Pancreas (tissue), 10 donors: Measurements from ENCODE around the gene IREB2. TPM values are rescaled to one million over a fixed set of nuclear protein-coding genes. Genes with fewer than 3 reads are reported as not detected.
A peak's percentile ranks its signal among the peaks of the same experiment; 100 is the strongest.

Experiments used
- ATAC-seq, 4 donors: fragments of 200-7000 bp; cut with Tn5 transposase; one replicate each; pipeline versions ENCODE4 v1.8.0 to v1.9.1; 2020; ENCODE audit warnings: mild to moderate bottlenecking in 4 of 4, moderate library complexity in 4 of 4
- DNase-seq, 6 donors: peaks; one replicate each; pipeline ENCODE4 v3.0.0-alpha.2; 2020
- FAIRE-seq: peaks from 2 replicates; lab custom pipeline; 2012; peaks lifted over from hg19 to GRCh38; lab: Jason Lieb, UNC
- H3K27ac ChIP-seq, 4 donors: fragments of 200-600 bp; sonication (generic); 1 replicate in 3 of 4; 2 replicates in 1 of 4; pipeline versions ENCODE4 v1.5.0 to v1.8.0; 2020
- H3K27me3 ChIP-seq, 4 donors: fragments of 200-600 bp; one replicate each; pipeline ENCODE4 v1.8.0; 2021
- H3K36me3 ChIP-seq, 3 donors: fragments of 200-600 bp; sonication (generic) in 1 of 3; one replicate each; pipeline versions ENCODE4 v1.5.0 to v1.8.0; 2020 to 2021
- H3K4me1 ChIP-seq, 3 donors: fragments of 200-600 bp; one replicate each; pipeline ENCODE4 v1.8.0; 2021
- H3K4me3 ChIP-seq, 4 donors: fragments of 200-600 bp; sonication (generic) in 2 of 4; one replicate each; pipeline versions ENCODE4 v1.5.0 to v1.8.0; 2020 to 2021
- H3K9me3 ChIP-seq, 4 donors: fragments of 200-600 bp; one replicate each; pipeline ENCODE4 v1.8.0; 2021
- WGBS, 2 donors: extraction: QIAGEN DNeasy Blood & Tissue Kit; methylation state at CpG; one replicate each; pipeline ENCODE4 v1.1.7; 2013; 5-methylcytosine and 5-hydroxymethylcytosine counted together
- intact Hi-C, 3 donors: fragments of 100-400 bp; cut with DNase I; formaldehyde crosslinking; loops; one replicate each; pipeline versions ENCODE4 v1.11.1 to v1.14.2; 2022
- polyA plus RNA-seq, 2 donors: library from polyadenylated mRNA; stranded (reverse); fragments of 200-250 nt; gene quantifications; one replicate each; pipeline ENCODE4 v1.2.3, GENCODE V29; 2013
- total RNA-seq, 6 donors: library from RNA; stranded (reverse); fragmentation: NEBNext Ultra II Directional in 4 of 6; extraction: Animal tissue kit (Norgen Biotek cat#: 25700) in 4 of 6; gene quantifications; one replicate each; pipeline versions ENCODE4 v1.2.1 to v1.2.4, GENCODE V29; 2021 to 2023
- TF ChIP-seq, protein P1 (sequence below), 4 donors: fragments of 200-600 bp; sonication (generic) in 3 of 4; IDR thresholded peaks; one replicate each; pipeline versions ENCODE4 v1.5.0 to v1.8.0; 2021; ENCODE audit warnings: antibody characterized with exemption in 4 of 4
- donor health status: healthy with polysubstance abuse.
- donor health status: DM: no; HTN: no; CAD: no; lungs with moderate emphysema.
- donor health status: DM: no; HTN: no; CAD: no.
- donor health status: control.
- donor health status: control.
- donor health status: Bipolar disorder and iron deficiency.
- donor health status: DM: yes; HTN: yes; CAD: no.
- donor health status: DM: no; HTN: no; CAD: no.
- donor health status: DM: no; HTN: no; CAD: no.
- donor health status: DM: yes; HTN: yes; CAD: no.

IREB2 gene
- total and polyA plus RNA-seq, 8 donors = 5.7 to 34.0 (median 19.2) TPM

DNA sequence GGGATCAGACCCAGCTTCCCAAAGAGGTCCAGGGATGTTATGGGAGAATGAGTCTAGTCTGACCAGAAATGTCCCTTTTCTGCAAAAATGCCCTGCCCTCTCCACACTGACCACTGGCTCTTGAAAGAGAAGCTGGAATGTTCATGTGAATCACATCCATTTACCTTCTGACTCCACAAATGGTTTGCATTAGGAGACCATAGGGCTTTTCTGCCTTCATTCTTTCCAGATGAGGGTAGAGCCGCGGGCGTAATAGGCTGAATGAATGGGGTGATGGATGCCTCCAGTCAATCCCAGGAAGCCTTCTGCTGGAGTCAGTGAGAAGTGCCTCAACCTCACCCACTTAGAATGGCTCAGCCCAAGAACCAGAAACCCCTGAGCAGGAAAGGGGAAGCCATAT, 47.2 kb upstream of the IREB2 start:
- Histone ChIP-seq H3K36me3 (no peaks in the 10 kb centered on the region), H3K4me1 (no peaks in the 10 kb centered on the region), H3K4me3 (no peak overlapping the region), H3K27me3 (no peaks in the 10 kb centered on the region), H3K27ac (no peak overlapping the region), H3K9me3 (no peaks in the 10 kb centered on the region)
- DNase-seq (no peak), ATAC-seq (no peak), FAIRE-seq (no peak)
- WGBS, 2 donors = 81 to 85% methylated on average over 3 of the region's 3 CpGs
- intact Hi-C loops = no loop called here
- TF ChIP-seq, protein P1, sequence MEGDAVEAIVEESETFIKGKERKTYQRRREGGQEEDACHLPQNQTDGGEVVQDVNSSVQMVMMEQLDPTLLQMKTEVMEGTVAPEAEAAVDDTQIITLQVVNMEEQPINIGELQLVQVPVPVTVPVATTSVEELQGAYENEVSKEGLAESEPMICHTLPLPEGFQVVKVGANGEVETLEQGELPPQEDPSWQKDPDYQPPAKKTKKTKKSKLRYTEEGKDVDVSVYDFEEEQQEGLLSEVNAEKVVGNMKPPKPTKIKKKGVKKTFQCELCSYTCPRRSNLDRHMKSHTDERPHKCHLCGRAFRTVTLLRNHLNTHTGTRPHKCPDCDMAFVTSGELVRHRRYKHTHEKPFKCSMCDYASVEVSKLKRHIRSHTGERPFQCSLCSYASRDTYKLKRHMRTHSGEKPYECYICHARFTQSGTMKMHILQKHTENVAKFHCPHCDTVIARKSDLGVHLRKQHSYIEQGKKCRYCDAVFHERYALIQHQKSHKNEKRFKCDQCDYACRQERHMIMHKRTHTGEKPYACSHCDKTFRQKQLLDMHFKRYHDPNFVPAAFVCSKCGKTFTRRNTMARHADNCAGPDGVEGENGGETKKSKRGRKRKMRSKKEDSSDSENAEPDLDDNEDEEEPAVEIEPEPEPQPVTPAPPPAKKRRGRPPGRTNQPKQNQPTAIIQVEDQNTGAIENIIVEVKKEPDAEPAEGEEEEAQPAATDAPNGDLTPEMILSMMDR (IDR thresholded peaks at IDR 0.05) = no peak

DNA sequence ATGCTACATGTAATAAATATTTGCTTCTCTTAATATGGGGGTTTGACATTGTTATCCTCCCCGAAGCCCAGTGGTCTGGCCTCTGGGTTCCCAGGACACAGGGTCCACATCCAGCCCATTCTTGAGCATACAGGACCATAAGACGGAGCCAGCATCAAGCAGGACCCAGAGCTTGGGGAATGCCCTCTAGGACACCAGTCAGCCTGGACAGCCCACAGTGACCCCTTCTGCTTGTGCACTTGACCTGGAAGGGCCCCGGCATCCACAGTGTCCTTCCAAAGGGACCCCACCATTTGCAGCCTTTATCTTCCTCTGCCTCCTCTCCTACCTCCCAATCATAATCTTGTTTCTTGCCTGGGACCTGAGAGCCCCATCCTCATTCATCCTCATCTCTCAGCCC, 46.2 kb upstream of the IREB2 start:
- no peak overlapping the region for H3K4me3 ChIP-seq
- FAIRE-seq (no peak), ATAC-seq (no peak), DNase-seq (no peak)
- no peaks in the 10 kb centered on the region for H3K9me3 ChIP-seq
- TF ChIP-seq, protein P1 (IDR thresholded peaks at IDR 0.05) = no peak
- H3K27me3 ChIP-seq = no peaks in the 10 kb centered on the region
- 83 to 87% methylated on average over 3 of the region's 3 CpGs for WGBS, 2 donors
- no peaks in the 10 kb centered on the region for H3K4me1 ChIP-seq
- H3K36me3 ChIP-seq = no peaks in the 10 kb centered on the region
- intact Hi-C loops = no loop called here
- no peak overlapping the region for H3K27ac ChIP-seq

DNA sequence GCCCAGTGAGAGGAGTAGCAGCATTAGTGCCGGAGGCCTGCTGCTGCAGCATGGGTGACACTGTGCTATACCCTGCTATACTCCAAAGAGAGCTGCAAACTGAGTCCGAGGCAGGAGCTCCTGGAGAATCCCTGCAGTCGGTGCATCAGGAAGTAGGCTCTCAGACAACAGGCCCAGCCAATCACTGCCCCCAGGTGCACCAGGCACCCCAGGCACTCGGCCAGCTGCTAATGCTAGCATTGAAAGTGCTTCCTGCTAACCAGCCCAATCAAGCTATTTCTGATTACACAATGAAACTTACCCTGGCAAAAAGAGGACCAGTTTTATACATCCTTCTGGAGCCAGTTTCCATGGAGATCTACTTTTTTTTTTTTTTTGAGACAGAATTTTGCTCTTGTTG, 45.6 kb upstream of the IREB2 start:
- Histone ChIP-seq H3K4me1 (no peaks in the 10 kb centered on the region), H3K9me3 (no peaks in the 10 kb centered on the region), H3K27me3 (no peaks in the 10 kb centered on the region), H3K27ac (no peak overlapping the region), H3K4me3 (no peak overlapping the region), H3K36me3 (no peaks in the 10 kb centered on the region)
- intact Hi-C loops = no loop called here
- ATAC-seq (peak in 3 of 4 donors; percentile 52 to 76 (median 58)), DNase-seq (peak in 2 of 6 donors; percentile 13 to 20), FAIRE-seq (no peak)
- TF ChIP-seq, protein P1 (IDR thresholded peaks at IDR 0.05) = no peak
- 51 to 58% methylated on average over 4 of the region's 4 CpGs for WGBS, 2 donors

GRCh38 chr15:78393137-78393536, 44.9 kb upstream of the IREB2 start:
- DNase-seq = no peak
- TF ChIP-seq, protein P1 (IDR thresholded peaks at IDR 0.05) = no peak
- Histone ChIP-seq H3K36me3 (no peaks in the 10 kb centered on the region), H3K27me3 (no peaks in the 10 kb centered on the region), H3K27ac (no peak overlapping the region), H3K4me3 (no peak overlapping the region), H3K4me1 (no peaks in the 10 kb centered on the region), H3K9me3 (no peaks in the 10 kb centered on the region)
- intact Hi-C loops = no loop called here
- no peak for ATAC-seq
- FAIRE-seq = no peak
- 62 to 76% methylated on average over 1 of the region's 1 CpG for WGBS, 2 donors

GRCh38 chr15:78394026-78394425, 44.0 kb upstream of the IREB2 start:
- Histone ChIP-seq H3K27ac (no peak overlapping the region), H3K4me1 (no peaks in the 10 kb centered on the region), H3K9me3 (no peaks in the 10 kb centered on the region), H3K4me3 (no peak overlapping the region), H3K36me3 (no peaks in the 10 kb centered on the region), H3K27me3 (no peaks in the 10 kb centered on the region)
- no peak for DNase-seq
- no peak for ATAC-seq
- FAIRE-seq = no peak
- TF ChIP-seq, protein P1 (IDR thresholded peaks at IDR 0.05) = no peak
- WGBS, 2 donors = 83 to 90% methylated on average over 3 of the region's 3 CpGs
- intact Hi-C loops = no loop called here
